ENCODE results near the gene MAPK10. TPM values are rescaled to one million over a fixed set of nuclear protein-coding genes. Genes with fewer than 3 reads are reported as not detected.

The MAPK10 gene
- total and polyA plus RNA-seq, 10 of the 15 experiments (the other 5 are each of a cell fraction or from before 2014, with no cell fraction given): 1.1 to 4.2 (median 2.4) TPM

GRCh38 chr4:86233681-86234080, 126.2 kb downstream of the MAPK10 start:
- Histone ChIP-seq H3K4me1 (ENCODE audit: control insufficient read depth, insufficient read depth, low read length) (no peaks in the 10 kb centered on the region), H3K79me2 (ENCODE audit: control insufficient read depth, insufficient read depth, low read length) (no peaks in the 10 kb centered on the region), H3K27ac (ENCODE audit: control insufficient read depth, insufficient read depth) (no peak overlapping the region), H4K20me1 (ENCODE audit: control insufficient read depth, insufficient read depth) (no peaks in the 10 kb centered on the region), H3K9me3 (replicated peaks; ENCODE audit: control insufficient read depth, insufficient read depth, low read length) (no peaks in the 10 kb centered on the region), H3K36me3 (ENCODE audit: control insufficient read depth in 2 of 2, insufficient read depth in 2 of 2, low read length in 1 of 2) (no peaks in the 10 kb centered on the region), H2AFZ (ENCODE audit: control insufficient read depth, low read depth, low read length) (no peak overlapping the region), H3K4me3 (no peak overlapping the region), H3K4me2 (ENCODE audit: control insufficient read depth, insufficient read depth) (no peak overlapping the region), H3K27me3 (replicated peaks in 1 of 2; ENCODE audit: control insufficient read depth in 2 of 2, insufficient read depth in 2 of 2, low read length in 1 of 2) (no peaks in the 10 kb centered on the region), H3K9ac (ENCODE audit: control insufficient read depth, insufficient read depth, low read length) (no peak overlapping the region)
- ChIA-PET CTCF (interaction anchor here (0.6 kb wide), 1 partner anchor 1483 kb away, joined by 3 read pairs; no protein-coding TSS in a partner anchor), RAD21 (ENCODE audit: unreplicated experiment) (no interaction called here), POLR2A (no interaction called here), SMC1A (ENCODE audit: uncharacterized antibody, unreplicated experiment) (no interaction called here)
- no peak for FAIRE-seq
- intact Hi-C loops (cut with micrococcal nuclease; ENCODE audit: unreplicated experiment): no loop called here
- no TSS peak for BruUV-seq (replicated peaks)
- ATAC-seq: no peak
- DNase-seq (ENCODE audit: low read depth, low spot score): no peak
- TF ChIP-seq PKNOX1 (IDR thresholded peaks at IDR 0.05): no peak
- no peak for TF ChIP-seq NR2F1 (conservative IDR thresholded peaks at IDR 0.05)
- TF ChIP-seq CBX3 (IDR thresholded peaks at IDR 0.05; ENCODE audit: borderline replicate concordance, low read depth): no peak
- TF ChIP-seq, protein P1, sequence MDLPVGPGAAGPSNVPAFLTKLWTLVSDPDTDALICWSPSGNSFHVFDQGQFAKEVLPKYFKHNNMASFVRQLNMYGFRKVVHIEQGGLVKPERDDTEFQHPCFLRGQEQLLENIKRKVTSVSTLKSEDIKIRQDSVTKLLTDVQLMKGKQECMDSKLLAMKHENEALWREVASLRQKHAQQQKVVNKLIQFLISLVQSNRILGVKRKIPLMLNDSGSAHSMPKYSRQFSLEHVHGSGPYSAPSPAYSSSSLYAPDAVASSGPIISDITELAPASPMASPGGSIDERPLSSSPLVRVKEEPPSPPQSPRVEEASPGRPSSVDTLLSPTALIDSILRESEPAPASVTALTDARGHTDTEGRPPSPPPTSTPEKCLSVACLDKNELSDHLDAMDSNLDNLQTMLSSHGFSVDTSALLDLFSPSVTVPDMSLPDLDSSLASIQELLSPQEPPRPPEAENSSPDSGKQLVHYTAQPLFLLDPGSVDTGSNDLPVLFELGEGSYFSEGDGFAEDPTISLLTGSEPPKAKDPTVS (IDR thresholded peaks at IDR 0.05; ENCODE audit: low read depth, low read length): no peak
- no peak for TF ChIP-seq ZBED1 (IDR thresholded peaks at IDR 0.05; ENCODE audit: borderline replicate concordance)
- no peak for TF ChIP-seq RAD21 (IDR thresholded peaks at IDR 0.05; ENCODE audit: insufficient read depth, low read depth, low read length)
- TF ChIP-seq MEF2A (IDR thresholded peaks at IDR 0.05; ENCODE audit: insufficient read depth, low read depth, low read length): no peak
- no peak for TF ChIP-seq FOXM1 (IDR thresholded peaks at IDR 0.05; ENCODE audit: low read depth, low read length)
- TF ChIP-seq SMARCA5 (IDR thresholded peaks at IDR 0.05): no peak
- no peak for TF ChIP-seq NFYB (IDR thresholded peaks at IDR 0.05; ENCODE audit: insufficient read depth, low read depth, low read length)
- TF ChIP-seq, protein P2, sequence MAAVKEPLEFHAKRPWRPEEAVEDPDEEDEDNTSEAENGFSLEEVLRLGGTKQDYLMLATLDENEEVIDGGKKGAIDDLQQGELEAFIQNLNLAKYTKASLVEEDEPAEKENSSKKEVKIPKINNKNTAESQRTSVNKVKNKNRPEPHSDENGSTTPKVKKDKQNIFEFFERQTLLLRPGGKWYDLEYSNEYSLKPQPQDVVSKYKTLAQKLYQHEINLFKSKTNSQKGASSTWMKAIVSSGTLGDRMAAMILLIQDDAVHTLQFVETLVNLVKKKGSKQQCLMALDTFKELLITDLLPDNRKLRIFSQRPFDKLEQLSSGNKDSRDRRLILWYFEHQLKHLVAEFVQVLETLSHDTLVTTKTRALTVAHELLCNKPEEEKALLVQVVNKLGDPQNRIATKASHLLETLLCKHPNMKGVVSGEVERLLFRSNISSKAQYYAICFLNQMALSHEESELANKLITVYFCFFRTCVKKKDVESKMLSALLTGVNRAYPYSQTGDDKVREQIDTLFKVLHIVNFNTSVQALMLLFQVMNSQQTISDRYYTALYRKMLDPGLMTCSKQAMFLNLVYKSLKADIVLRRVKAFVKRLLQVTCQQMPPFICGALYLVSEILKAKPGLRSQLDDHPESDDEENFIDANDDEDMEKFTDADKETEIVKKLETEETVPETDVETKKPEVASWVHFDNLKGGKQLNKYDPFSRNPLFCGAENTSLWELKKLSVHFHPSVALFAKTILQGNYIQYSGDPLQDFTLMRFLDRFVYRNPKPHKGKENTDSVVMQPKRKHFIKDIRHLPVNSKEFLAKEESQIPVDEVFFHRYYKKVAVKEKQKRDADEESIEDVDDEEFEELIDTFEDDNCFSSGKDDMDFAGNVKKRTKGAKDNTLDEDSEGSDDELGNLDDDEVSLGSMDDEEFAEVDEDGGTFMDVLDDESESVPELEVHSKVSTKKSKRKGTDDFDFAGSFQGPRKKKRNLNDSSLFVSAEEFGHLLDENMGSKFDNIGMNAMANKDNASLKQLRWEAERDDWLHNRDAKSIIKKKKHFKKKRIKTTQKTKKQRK (IDR thresholded peaks at IDR 0.05; ENCODE audit: low read depth, low read length): no peak
- TF ChIP-seq, protein P3, sequence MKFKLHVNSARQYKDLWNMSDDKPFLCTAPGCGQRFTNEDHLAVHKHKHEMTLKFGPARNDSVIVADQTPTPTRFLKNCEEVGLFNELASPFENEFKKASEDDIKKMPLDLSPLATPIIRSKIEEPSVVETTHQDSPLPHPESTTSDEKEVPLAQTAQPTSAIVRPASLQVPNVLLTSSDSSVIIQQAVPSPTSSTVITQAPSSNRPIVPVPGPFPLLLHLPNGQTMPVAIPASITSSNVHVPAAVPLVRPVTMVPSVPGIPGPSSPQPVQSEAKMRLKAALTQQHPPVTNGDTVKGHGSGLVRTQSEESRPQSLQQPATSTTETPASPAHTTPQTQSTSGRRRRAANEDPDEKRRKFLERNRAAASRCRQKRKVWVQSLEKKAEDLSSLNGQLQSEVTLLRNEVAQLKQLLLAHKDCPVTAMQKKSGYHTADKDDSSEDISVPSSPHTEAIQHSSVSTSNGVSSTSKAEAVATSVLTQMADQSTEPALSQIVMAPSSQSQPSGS (IDR thresholded peaks at IDR 0.05; ENCODE audit: low read length): no peak
- no peak for TF ChIP-seq ZNF24 (IDR thresholded peaks at IDR 0.05)
- TF ChIP-seq MYC (IDR thresholded peaks at IDR 0.05; ENCODE audit: insufficient read depth, insufficient read length, insufficient replicate concordance, low read length, severe bottlenecking): no peak
- no peak for TF ChIP-seq SP1 (IDR thresholded peaks at IDR 0.05; ENCODE audit: low read depth, low read length)
- TF ChIP-seq KDM1A (IDR thresholded peaks at IDR 0.05; ENCODE audit: borderline replicate concordance): no peak
- no peak for TF ChIP-seq GATAD2B (conservative IDR thresholded peaks at IDR 0.05; ENCODE audit: low read depth)
- in situ Hi-C loops (cut with MboI): no loop called here
- WGBS (ENCODE audit: insufficient coverage, insufficient replicate concordance, low lambda C conversion rate, missing lambda C conversion rate): 0% methylated on average over 1 of the region's 1 CpG

All from GM12878 (cell line).